Body of pancreas (tissue), 4 donors: ENCODE results near the gene CYP4Z1.
"Not testable (repeated sequence)": the region's sequence is repeated elsewhere in the genome, so short reads cannot be mapped to it uniquely, and the experiment has no call there.

ENCODE experiments used
- POLR2A ChIP-seq, 3 donors: fragments of 450-650 bp; IDR thresholded peaks; one replicate each; pipeline ENCODE4 v1.6.1; 2016; ENCODE audit warnings: antibody characterized with exemption in 3 of 3, mild to moderate bottlenecking in 2 of 3
- TF ChIP-seq, protein P1 (sequence below), 7 experiments: fragments of 450-650 bp in 4 of 7; fragments of 200-600 bp in 3 of 7; sonication (generic) in 3 of 7; IDR thresholded peaks; one replicate each; pipeline ENCODE4 v1.5.1; 2016 to 2019; ENCODE audit warnings: antibody characterized with exemption in 7 of 7

DNA sequence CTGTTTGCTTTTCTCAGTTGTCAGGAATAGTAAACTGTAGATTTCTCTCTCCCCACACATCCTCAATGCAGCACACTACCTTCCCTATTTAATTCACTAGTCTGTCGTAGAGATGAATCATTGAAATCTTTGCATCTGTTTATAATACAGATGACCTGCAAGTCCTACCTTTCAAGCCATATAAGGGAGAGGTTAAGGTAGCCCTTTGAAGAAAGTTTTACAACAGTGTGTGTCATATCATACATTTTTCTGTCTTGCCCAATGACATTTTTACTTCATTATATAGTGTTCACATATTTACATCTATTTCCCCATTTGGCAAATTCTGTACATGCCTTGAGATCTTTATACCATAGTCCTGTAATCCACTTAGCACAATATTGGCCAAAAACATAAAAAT, 79.5 kb downstream of the CYP4Z1 start:
- not testable (repeated sequence) for TF ChIP-seq POLR2A (IDR thresholded peaks at IDR 0.05)
- TF ChIP-seq, protein P1, sequence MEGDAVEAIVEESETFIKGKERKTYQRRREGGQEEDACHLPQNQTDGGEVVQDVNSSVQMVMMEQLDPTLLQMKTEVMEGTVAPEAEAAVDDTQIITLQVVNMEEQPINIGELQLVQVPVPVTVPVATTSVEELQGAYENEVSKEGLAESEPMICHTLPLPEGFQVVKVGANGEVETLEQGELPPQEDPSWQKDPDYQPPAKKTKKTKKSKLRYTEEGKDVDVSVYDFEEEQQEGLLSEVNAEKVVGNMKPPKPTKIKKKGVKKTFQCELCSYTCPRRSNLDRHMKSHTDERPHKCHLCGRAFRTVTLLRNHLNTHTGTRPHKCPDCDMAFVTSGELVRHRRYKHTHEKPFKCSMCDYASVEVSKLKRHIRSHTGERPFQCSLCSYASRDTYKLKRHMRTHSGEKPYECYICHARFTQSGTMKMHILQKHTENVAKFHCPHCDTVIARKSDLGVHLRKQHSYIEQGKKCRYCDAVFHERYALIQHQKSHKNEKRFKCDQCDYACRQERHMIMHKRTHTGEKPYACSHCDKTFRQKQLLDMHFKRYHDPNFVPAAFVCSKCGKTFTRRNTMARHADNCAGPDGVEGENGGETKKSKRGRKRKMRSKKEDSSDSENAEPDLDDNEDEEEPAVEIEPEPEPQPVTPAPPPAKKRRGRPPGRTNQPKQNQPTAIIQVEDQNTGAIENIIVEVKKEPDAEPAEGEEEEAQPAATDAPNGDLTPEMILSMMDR (IDR thresholded peaks at IDR 0.05), result not testable (repeated sequence)
